Middle frontal gyrus (tissue), 1 donor: ENCODE data around the gene SNRNP200.
"Not testable (repeated sequence)": the region's sequence is repeated elsewhere in the genome, so short reads cannot be mapped to it uniquely, and the experiment has no call there.

Source experiments
- DNase-seq: peaks from one replicate; pipeline ENCODE4 v3.0.0-alpha.2; 2015; ENCODE audit warnings: low spot score; ENCODE audit errors: extremely low spot score

The SNRNP200 gene

GRCh38 chr2:96325041-96325883 is 19.9 kb upstream of the SNRNP200 start, which contains the start of gene ITPRIPL1:
ITPRIPL1 (plus strand) TSS chr2:96325317; CDS start chr2:96325840, 523 bp downstream.
- DNase-seq, result no peak

DNA sequence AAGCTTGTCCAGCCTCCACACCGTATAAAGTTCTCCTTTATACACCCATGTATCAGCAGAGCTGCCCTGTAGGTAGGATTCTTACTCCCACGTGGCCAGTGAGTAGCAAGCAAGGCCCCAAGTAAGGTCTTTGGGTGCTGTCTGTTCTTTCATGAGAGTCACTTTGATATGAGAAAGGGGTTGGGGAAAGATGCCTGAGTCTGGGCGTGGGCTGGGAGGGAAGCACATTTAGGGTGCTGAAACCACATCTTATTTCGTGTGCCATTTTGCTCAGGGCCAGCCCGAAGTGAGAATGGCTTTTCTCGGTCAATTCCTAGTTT is 19.3 kb upstream of the SNRNP200 start:
- no peak for DNase-seq

GRCh38 chr2:96323849-96324248 is 18.5 kb upstream of the SNRNP200 start:
- no peak for DNase-seq

GRCh38 chr2:96320728-96321622 is 15.6 kb upstream of the SNRNP200 start:
- DNase-seq, result no peak

DNA sequence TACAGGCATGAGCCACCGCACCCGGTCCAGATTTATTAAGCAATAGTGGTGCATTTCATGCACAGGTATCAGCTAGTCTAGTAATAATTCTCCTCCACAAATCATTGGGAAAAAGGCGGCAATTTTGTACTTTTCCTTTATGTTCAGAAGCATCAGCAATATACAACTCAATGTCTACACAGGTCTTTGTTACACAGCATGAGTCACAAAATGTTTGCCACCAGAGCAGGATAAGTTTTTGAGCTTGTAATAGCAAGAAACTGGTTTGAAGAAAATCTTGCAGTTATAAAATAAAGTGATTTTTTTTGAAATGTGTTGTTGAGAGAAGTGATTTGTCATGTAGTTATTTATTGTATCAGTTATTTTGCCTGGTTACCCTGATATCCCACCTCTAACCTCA is 15.0 kb upstream of the SNRNP200 start:
- DNase-seq, result no peak

DNA sequence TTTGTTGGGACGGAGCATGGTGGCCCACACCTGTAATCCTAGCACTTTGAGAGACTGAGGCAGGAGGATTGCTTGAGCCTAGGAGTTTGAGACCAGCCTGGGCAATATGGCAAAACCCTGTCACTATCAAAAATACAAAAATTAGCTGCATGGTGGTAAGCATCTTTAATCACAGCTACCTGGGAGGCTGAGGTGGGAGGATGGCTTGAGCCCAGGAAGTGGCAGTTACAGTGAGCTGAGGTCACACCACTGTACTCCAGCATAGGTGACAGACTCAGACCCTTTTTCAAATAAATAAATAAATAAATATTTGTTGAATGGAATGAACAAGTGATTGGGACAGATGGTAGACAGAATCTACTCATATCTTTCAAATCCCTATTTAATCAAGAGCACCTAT is 14.1 kb upstream of the SNRNP200 start:
- DNase-seq, result no peak

DNA sequence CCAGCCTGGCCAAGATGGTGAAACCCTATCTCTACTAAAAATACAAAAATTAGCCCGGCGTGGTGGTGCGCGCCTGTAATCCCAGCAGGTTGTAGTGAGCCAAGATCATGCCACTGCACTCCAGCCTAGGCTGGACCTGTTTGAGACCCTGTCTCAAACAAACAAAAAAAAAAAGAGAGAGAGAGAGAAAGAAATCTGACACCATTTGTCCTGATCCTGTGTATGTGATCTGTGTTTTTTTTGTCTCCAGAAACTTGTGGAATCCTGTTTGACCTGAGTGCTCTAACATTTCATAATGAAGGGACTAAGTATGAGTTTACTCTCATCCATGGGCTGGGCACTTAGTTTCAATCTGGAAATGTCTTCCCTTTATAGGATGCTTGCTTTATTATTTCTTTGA is 13.4 kb upstream of the SNRNP200 start:
- DNase-seq, result no peak

DNA sequence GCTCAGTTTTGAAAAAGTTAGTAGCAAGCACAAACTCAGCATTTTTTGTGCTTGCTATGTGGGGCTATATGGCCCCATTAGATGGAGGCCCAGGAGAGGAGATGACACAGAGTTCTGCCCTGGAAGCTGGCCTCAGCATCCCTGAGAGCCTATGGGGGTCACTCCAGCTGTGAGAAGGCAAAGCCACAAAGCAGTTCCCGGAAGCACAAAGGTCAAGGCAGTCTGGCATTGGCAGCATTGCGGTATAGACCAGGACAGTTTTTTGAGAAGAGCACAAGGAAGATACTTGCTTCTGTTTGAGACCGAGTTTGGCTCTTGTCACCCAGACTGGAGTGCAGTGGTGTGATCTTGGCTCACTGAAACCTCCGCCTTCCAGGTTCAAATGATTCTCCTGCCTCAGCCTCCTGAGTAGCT is 12.2 kb upstream of the SNRNP200 start:
- no peak for DNase-seq

- DNase-seq, result no peak
These were observed 11.7 kb upstream of the SNRNP200 start for GRCh38 chr2:96316999-96317398.

DNA sequence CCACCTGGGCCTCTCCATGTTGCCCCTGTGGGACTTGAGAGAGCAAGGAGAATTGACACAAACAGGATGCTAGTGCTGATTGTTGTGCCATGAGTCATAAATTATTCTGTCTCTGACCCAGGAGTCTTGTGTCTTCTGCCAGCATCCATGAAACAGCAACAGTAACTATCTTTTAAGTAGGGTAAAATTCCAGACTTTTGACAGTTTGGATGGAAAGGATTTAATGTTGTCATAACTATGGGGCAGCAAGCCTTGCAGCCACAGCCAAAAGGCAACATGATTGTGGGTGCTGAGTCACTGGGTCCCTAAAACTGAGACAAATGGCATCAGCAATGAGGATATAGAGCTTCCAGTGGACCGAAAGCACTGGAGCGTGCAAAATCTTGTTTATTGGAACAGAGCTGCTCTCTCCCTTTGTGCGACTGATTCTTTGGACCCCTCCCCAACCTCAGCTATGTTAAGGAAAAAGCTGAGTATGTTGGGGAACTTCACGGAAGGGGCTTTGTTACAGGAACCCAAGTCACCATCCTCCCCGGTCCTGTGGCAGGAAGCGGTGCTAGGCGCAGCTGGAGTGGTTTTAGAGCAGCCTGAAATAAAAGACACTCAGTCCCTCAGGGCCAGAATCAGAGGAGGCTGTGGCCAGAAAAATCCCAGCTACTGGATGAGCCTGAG is 10.2 kb upstream of the SNRNP200 start:
- DNase-seq, result no peak

DNA sequence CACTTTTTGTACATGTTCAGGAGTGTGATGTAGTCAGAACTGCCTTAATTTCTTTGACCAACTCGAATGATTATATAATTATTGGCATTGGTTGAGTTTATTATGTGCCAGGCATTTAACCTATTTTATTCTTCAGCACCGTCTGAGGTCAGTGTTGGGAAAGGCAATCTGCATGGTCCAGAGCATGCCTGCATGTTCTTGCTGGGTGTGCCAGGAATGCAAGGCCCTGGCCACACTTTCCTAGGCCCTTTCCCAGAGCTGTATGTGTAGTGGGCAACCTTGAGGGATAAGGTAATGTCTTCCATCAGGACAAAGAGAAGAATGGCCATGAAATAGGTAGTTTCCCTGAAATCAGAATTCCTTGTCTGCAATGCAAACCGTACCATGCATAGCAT is 9.7 kb upstream of the SNRNP200 start:
- DNase-seq, result no peak

DNA sequence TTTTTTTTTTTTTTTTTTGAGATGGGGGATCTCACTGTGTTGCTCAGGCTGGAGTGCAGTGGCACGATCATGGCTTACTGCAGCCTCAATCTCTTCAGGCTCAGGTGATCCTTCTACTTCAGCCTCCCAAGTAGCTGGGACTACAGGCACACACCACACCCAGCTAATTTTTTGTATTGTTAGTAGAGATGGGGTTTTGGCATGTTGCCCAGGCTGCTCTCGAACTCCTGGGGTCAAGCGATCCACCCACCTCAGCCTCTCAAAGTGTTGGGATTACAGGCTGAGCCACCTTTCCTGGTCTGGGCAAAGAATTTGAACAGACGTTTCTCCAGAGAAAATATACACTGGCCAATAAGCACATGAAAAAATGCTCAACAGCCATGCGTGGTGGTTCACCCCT is 2.9 kb upstream of the SNRNP200 start:
- no peak for DNase-seq

DNA sequence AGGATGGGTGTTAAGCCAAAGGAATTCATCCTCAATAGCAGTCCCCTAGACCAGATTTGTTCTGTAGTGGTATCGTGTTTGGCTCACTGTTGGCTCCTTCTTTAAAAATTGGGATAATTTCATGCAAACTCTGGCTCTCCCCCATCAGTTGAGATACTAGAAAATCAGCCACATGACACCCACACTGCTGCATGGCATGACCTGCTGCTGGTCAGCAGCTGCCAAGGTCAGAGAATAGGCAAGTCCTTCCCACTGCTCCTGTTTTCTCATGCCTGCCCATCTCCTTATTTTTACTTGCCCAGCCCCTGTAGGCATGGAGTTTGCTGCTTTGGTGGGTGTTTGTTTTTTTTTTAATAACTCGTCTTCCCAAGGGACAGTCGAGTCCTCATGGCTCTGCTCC is 1.0 kb upstream of the SNRNP200 start:
- no peak for DNase-seq

DNA sequence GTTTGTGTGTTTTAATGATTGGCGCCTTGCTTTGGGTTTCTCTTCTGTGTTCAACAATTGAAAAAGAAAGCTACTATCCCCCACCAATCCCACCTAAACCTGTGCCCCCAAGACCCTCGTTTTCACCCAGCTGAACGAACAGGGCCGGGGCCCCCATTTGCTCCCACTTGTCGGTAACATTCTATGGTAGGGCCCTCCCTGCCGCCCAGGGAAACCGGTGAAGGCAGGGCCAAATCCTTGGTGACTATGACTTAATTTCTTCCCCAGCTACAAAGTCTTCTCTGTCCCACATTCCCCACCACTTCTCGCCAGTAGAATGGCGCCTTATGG is 598 bp upstream of the SNRNP200 start:
- no peak for DNase-seq

DNA sequence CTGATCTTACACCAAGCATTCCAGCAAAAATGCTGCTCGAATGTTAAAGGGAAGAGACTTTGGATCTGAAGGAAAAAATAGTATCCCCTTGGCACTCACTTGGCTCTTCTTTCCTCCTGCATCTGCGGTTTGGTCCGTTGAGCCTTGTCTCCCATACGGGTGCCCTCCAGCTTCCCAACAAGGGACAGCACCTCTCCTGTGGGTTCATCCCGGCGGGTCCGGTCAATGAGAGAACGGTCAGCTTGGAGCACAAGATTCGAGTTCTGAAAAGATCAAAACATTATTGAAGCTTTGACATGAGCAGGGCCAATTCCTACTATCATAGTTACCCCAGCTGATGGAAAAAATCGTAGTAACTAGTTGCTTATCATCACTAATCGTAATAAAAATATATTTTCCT is 740 bp downstream of the SNRNP200 start:
- DNase-seq, result no peak

GRCh38 chr2:96301865-96302264 is 3.5 kb downstream of the SNRNP200 start:
- DNase-seq, result no peak

- no peak for DNase-seq
These were observed 8.4 kb downstream of the SNRNP200 start for GRCh38 chr2:96296925-96297324.

DNA sequence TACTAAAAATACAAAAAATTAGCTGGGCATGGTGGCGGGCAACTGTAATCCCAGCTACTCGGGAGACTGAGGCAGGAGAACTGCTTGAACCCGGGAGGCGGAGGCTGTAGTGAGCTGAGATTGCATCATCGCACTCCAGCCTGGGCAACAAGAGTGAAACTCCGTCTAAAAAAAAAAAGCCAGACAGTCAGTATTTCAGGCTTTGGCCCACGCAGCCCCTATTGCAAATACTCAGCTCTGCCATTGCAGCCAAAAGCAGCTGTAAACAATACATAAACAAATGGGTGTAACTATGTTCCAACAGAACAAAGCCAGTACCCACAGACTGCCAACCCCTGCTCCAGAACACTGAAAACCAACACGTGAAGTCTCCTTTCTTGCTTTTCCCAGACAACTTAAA is 11.1 kb downstream of the SNRNP200 start:
- not testable (repeated sequence) for DNase-seq

DNA sequence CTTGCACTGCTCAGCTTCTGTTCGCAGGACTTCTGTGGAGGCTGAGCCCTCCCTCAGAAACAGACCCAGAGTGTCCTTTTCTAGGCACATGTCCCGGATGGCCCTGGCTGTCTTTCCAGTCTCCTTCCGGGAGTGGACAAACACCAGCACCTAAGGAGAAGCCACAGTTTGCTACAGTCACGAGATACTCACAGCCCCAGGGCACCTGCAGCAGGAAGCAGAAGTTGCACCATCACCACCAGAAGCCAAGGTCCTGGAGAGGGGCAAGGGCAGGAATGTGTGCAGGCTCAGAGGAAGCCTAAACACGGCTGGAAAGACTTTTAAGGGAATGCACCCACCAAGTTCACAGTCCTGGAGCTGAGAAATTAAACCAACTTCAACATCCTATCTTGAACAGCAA is 13.6 kb downstream of the SNRNP200 start:
- DNase-seq, result no peak

DNA sequence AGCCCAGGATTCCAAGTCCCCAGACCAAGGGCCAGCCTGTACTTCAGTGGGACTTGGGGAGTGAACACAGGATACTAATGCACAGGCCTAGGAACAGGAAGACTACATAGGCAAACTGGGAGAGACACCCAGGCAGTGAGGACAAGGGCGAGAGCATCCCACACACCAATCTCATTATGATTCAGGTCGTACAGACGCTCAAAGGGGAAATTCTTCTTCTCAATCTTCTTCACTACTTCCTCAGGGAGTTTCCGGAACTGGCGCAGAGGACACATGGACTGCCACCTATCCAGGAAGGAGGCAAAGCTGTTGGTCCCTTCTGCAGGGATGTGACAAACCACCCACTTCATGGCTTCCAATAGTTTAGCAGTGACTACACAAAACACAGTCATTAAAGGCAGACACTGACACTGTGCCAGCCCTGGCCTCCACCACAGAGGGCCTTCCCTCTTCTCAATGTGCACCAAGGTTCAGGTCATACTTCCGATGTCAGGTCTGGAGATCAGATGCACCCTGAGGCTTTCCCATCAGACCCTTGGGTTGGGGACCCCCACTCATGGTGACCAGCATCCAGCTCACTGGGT is 18.0 kb downstream of the SNRNP200 start:
- DNase-seq, result no peak

DNA sequence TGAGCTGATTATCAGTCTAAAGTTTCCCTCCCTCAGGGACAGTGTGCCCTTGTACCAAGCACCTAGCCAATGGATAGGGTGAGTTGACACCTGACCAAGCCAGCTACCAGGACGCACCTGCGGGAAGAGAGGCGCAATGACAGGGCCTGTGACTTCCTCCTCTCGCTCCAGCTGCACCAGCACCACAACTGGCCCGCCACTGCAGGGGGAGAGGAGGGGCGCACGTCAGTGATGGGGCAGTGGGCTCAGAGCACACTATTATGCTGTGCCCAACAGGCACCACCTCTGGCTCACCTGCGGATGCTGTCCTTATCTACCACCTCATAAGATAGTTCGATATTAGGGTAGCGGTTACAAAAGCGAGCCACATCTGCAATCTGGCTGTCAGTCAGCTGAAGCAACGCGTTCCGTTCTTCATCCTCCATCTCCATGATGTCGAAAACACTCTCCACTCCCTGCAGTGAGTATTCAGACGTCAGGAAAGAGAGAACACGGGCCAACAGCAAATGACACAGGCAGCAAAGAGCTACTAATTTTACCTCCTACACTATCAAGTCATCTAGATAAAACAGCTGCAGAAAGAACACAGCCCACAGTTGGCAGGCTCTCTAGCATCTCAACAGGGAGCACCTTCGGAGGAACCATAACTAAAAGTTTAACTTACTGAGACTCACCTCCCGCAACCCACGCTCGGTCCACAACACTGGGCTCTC is 28.4 kb downstream of the SNRNP200 start:
- DNase-seq, result no peak
